Nephron progenitor cell (in vitro differentiated cells): ENCODE data around the gene CASS4.
"Not testable (repeated sequence)": the region's sequence is repeated elsewhere in the genome, so short reads cannot be mapped to it uniquely, and the experiment has no call there.

Experiments used
- DNase-seq: peaks from one replicate; pipeline ENCODE4 v3.0.0; 2021
- H3K27ac Mint-ChIP-seq: 2 replicates; pipeline ENCODE4 v1.8.0; 2021; ENCODE audit warnings: mild to moderate bottlenecking, moderate library complexity, mixed read lengths
- H3K27me3 Mint-ChIP-seq: 2 replicates; pipeline ENCODE4 v1.8.0; 2021; ENCODE audit warnings: mild to moderate bottlenecking, low read depth, mixed read lengths; ENCODE audit not compliant: poor library complexity
- H3K36me3 Mint-ChIP-seq: 2 replicates; pipeline ENCODE4 v1.8.0; 2021; ENCODE audit warnings: low read depth, mixed read lengths
- H3K4me1 Mint-ChIP-seq: 2 replicates; pipeline ENCODE4 v1.8.0; 2021; ENCODE audit warnings: mixed read lengths
- H3K4me3 Mint-ChIP-seq: 2 replicates; pipeline ENCODE4 v1.8.0; 2021; ENCODE audit warnings: mild to moderate bottlenecking, moderate library complexity, mixed read lengths
- H3K9me3 Mint-ChIP-seq: 2 replicates; pipeline ENCODE4 v1.8.0; 2021; ENCODE audit warnings: mild to moderate bottlenecking, moderate library complexity, mixed read lengths
- TF ChIP-seq, protein P1 (sequence below): fragments of 200-600 bp; sonication (generic); IDR thresholded peaks from 2 replicates; pipeline ENCODE4 v1.5.0; 2021; ENCODE audit warnings: antibody characterized with exemption

The CASS4 gene

GRCh38 chr20:56393653-56394052 lies 18.4 kb upstream of the CASS4 start:
- TF ChIP-seq, protein P1, sequence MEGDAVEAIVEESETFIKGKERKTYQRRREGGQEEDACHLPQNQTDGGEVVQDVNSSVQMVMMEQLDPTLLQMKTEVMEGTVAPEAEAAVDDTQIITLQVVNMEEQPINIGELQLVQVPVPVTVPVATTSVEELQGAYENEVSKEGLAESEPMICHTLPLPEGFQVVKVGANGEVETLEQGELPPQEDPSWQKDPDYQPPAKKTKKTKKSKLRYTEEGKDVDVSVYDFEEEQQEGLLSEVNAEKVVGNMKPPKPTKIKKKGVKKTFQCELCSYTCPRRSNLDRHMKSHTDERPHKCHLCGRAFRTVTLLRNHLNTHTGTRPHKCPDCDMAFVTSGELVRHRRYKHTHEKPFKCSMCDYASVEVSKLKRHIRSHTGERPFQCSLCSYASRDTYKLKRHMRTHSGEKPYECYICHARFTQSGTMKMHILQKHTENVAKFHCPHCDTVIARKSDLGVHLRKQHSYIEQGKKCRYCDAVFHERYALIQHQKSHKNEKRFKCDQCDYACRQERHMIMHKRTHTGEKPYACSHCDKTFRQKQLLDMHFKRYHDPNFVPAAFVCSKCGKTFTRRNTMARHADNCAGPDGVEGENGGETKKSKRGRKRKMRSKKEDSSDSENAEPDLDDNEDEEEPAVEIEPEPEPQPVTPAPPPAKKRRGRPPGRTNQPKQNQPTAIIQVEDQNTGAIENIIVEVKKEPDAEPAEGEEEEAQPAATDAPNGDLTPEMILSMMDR: no peak
- no peak for DNase-seq
- Mint-ChIP-seq H3K9me3 (no peaks in the 10 kb centered on the region), H3K27ac (no peak overlapping the region), H3K36me3 (peaks cover 45% of the 10 kb centered on the region), H3K4me1 (peaks cover 32% of the 10 kb centered on the region), H3K27me3 (no peaks in the 10 kb centered on the region), H3K4me3 (no peak overlapping the region)

- peaks cover 17% of the 10 kb centered on the region for H3K4me1 Mint-ChIP-seq
- H3K4me3 Mint-ChIP-seq: no peak overlapping the region
- DNase-seq: no peak
Measured at GRCh38 chr20:56395166-56395565, 16.9 kb upstream of the CASS4 start.

DNA sequence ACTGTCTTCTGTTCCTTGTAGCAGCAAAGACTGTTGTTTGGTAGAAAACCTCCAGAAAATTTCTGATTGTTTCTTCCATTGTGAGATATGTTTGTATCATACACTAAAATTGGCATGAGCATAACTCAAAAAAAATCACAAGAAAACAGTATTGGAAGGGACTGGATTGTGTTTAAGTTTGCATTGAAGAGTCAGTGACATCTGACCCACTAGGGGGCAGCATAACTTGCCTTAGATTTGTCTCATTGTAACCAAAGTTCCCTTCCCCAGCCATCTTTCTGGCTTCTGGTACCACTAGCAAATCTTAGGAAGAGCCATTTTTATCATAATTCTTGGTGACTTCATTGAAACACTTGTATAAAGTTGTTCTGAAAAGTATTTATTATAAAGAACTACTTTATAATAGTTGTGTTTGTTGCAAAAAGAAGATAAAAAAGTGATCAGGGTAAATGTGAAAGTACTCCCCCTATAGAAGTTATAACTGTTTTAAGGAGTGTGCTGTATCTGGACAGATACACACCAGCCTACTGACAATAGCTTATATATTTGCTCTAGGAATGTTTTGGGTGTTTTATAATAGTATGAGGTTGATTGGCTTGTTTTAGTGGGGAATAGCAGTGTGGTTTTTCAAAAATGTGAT lies 11.9 kb upstream of the CASS4 start:
- no peaks in the 10 kb centered on the region for H3K4me1 Mint-ChIP-seq
- DNase-seq: peak; percentile 54
- no peak overlapping the region for H3K27ac Mint-ChIP-seq
- no peaks in the 10 kb centered on the region for H3K9me3 Mint-ChIP-seq
- H3K27me3 Mint-ChIP-seq: no peaks in the 10 kb centered on the region
- TF ChIP-seq, protein P1: peak; percentile 82
- no peak overlapping the region for H3K4me3 Mint-ChIP-seq
- peaks cover 90% of the 10 kb centered on the region for H3K36me3 Mint-ChIP-seq

More at GRCh38 chr20:56395166-56395565, 16.9 kb upstream of the CASS4 start:
- TF ChIP-seq, protein P1: no peak
- Mint-ChIP-seq H3K27me3 (no peaks in the 10 kb centered on the region), H3K36me3 (peaks cover 45% of the 10 kb centered on the region), H3K27ac (no peak overlapping the region), H3K9me3 (no peaks in the 10 kb centered on the region)

DNA sequence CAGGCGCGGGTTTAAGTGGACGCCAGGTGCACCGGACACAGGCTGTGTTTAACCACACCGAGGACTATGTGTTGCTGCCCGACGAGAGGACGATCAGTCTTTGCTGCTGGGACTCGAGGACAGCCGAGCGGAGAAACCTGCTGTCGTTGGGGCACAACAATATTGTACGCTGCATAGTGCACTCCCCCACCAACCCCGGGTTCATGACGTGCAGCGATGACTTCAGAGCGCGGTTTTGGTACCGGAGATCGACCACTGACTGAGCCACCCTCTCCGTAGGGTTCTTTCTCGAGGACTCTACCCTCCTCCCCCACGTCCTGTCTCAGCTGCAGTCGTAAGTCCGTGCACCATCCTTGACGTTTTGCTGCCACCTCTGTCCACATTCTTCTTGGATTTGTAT lies 8.6 kb upstream of the CASS4 start:
- Mint-ChIP-seq H3K4me3 (no peak overlapping the region), H3K27me3 (no peaks in the 10 kb centered on the region), H3K36me3 (peaks cover 89% of the 10 kb centered on the region), H3K27ac (no peak overlapping the region), H3K4me1 (no peaks in the 10 kb centered on the region), H3K9me3 (no peaks in the 10 kb centered on the region)
- no peak for DNase-seq
- TF ChIP-seq, protein P1: no peak

- peaks cover 77% of the 10 kb centered on the region for H3K36me3 Mint-ChIP-seq
- not testable (repeated sequence) for DNase-seq, H3K4me1 Mint-ChIP-seq, H3K27ac Mint-ChIP-seq, H3K27me3 Mint-ChIP-seq, H3K4me3 Mint-ChIP-seq, H3K9me3 Mint-ChIP-seq
Measured at GRCh38 chr20:56405356-56405755, 6.7 kb upstream of the CASS4 start.

DNA sequence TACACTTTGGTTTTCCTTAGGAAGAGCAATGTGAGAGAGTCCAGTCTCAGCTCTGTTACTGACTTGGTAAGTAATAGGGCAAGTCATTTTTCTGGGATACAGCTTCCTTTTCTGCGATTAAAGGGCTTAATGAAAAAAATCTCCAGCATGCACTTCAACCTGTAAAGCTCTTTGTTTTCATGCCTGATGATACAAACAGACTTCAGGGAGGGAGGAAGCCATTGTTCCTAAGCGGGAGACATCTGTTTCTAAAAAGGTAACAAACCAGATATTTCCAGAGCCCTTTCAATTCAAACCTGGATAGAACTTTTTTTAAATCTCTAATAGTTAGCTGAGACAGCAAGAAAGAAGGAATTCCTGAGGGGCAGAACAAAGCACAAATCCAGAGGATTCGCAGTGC lies 5.2 kb upstream of the CASS4 start:
- TF ChIP-seq, protein P1: no peak
- no peak for DNase-seq
- no peaks in the 10 kb centered on the region for H3K27me3 Mint-ChIP-seq
- no peaks in the 10 kb centered on the region for H3K4me1 Mint-ChIP-seq
- peaks cover 62% of the 10 kb centered on the region for H3K36me3 Mint-ChIP-seq
- no peaks in the 10 kb centered on the region for H3K9me3 Mint-ChIP-seq
- no peak overlapping the region for H3K27ac Mint-ChIP-seq
- no peak overlapping the region for H3K4me3 Mint-ChIP-seq
